Cardiac septum (tissue), 1 donor: ENCODE results near the gene THEMIS2. TPM values are rescaled to one million over a fixed set of nuclear protein-coding genes. Genes with fewer than 3 reads are reported as not detected.

ENCODE experiments used
- DNase-seq: peaks from one replicate; pipeline ENCODE4 v3.0.0-alpha.2; 2020; ENCODE audit warnings: low spot score
- intact Hi-C: fragments of 100-400 bp; cut with DNase I; formaldehyde crosslinking; loops from one replicate; pipeline ENCODE4 v1.14.0; 2022
- total RNA-seq: library from RNA; stranded (reverse); fragmentation: NEBNext Ultra II Directional; extraction: Animal tissue kit (Norgen Biotek cat#: 25700); gene quantifications from one replicate; pipeline ENCODE4 v1.2.1, GENCODE V29; 2021
- donor health status: DM: no; HTN: no; CAD: no.

THEMIS2 gene
- total RNA-seq, 1 donor from 2014 or later: 3.6 TPM

GRCh38 chr1:27934818-27935549, 62.6 kb downstream of the THEMIS2 start, which contains the start of gene SMPDL3B:
Gene SMPDL3B, plus strand, starts transcription at chr1:27935000. Its CDS starts 184 bp downstream, at chr1:27935184.
- no peak for DNase-seq
- intact Hi-C loops: no loop called here

- DNase-seq: no peak
- intact Hi-C loops: no loop called here
Measured at GRCh38 chr1:27935721-27936120, 63.4 kb downstream of the THEMIS2 start.

Other genes starting within 250 kb of the THEMIS2 start
- 3.8 TPM for gene FGR, start 237.4 kb upstream of the THEMIS2 start, total RNA-seq
- 32.4 TPM for gene IFI6, start 200.4 kb upstream of the THEMIS2 start, total RNA-seq
- gene FAM76A, start 146.6 kb upstream of the THEMIS2 start, total RNA-seq: 11.5 TPM
- gene STX12, start 99.3 kb upstream of the THEMIS2 start, total RNA-seq: 27.4 TPM
- gene PPP1R8, start 41.8 kb upstream of the THEMIS2 start, total RNA-seq: 23.8 TPM
- gene RPA2, start 42.0 kb downstream of the THEMIS2 start, total RNA-seq: 13.2 TPM
- not detected for gene SMPDL3B, start 62.5 kb downstream of the THEMIS2 start, total RNA-seq
- 3.0 TPM for gene XKR8, start 87.4 kb downstream of the THEMIS2 start, total RNA-seq
- 15.9 TPM for gene EYA3, start 216.1 kb downstream of the THEMIS2 start, total RNA-seq